Mesenchymal stem cell (in vitro differentiated cells and primary cell): ENCODE results near the gene KANSL3.
"Not testable (repeated sequence)": the region's sequence is repeated elsewhere in the genome, so short reads cannot be mapped to it uniquely, and the experiment has no call there.

Experiments used
- DNase-seq: peaks from one replicate; pipeline ENCODE4 v3.0.0-alpha.2; 2013
- H2AFZ ChIP-seq: one replicate; pipeline ENCODE4 v1.6.1; 2013; ENCODE audit warnings: low read depth, mild to moderate bottlenecking, control low read depth, inconsistent platforms, low read length, moderate library complexity
- H2AK5ac ChIP-seq: 2 replicates; pipeline ENCODE4 v1.6.1; 2013; ENCODE audit warnings: low read length, moderate library complexity, mild to moderate bottlenecking, inconsistent platforms; ENCODE audit not compliant: severe bottlenecking
- H2BK120ac ChIP-seq: one replicate; pipeline ENCODE4 v1.6.1; 2013; ENCODE audit warnings: low read depth, mild to moderate bottlenecking, inconsistent platforms, low read length, moderate library complexity
- H2BK12ac ChIP-seq, 2 experiments: one replicate each; pipeline ENCODE4 v1.6.1; 2013; ENCODE audit warnings: inconsistent platforms in 2 of 2, low read length in 2 of 2, mild to moderate bottlenecking in 2 of 2, moderate library complexity in 2 of 2, control low read depth in 1 of 2
- H2BK15ac ChIP-seq: one replicate; pipeline ENCODE4 v1.6.1; 2013; ENCODE audit warnings: mild to moderate bottlenecking, low read depth, inconsistent platforms; ENCODE audit not compliant: poor library complexity, severe bottlenecking
- H2BK5ac ChIP-seq: 2 replicates; pipeline ENCODE4 v1.6.1; 2013; ENCODE audit warnings: low read depth, mild to moderate bottlenecking, low read length, control low read depth, inconsistent platforms; ENCODE audit not compliant: poor library complexity, severe bottlenecking
- H3K14ac ChIP-seq, 2 experiments: one replicate each; pipeline ENCODE4 v1.6.1; 2013; ENCODE audit warnings: inconsistent platforms in 2 of 2, low read length in 2 of 2, control low read depth in 1 of 2, mild to moderate bottlenecking in 1 of 2, moderate library complexity in 1 of 2
- H3K18ac ChIP-seq, 2 experiments: one replicate each; pipeline ENCODE4 v1.6.1; 2013; ENCODE audit warnings: inconsistent platforms in 2 of 2, low read length in 2 of 2, control low read depth in 1 of 2, low read depth in 1 of 2, mild to moderate bottlenecking in 1 of 2
- H3K23ac ChIP-seq, 2 experiments: one replicate each; pipeline ENCODE4 v1.6.1; 2013; ENCODE audit warnings: inconsistent platforms in 2 of 2, low read length in 2 of 2, mild to moderate bottlenecking in 2 of 2, moderate library complexity in 2 of 2, control low read depth in 1 of 2
- H3K27ac ChIP-seq: 2 replicates; pipeline ENCODE4 v1.5.1; 2013; ENCODE audit warnings: mild to moderate bottlenecking, moderate library complexity, low read length, control low read depth, inconsistent platforms; ENCODE audit not compliant: poor library complexity, severe bottlenecking
- H3K27me3 ChIP-seq, 2 experiments: 2 replicates each; pipeline versions ENCODE4 v1.6.1 to v1.7.0; 2013; ENCODE audit warnings: low read length in 2 of 2, mild to moderate bottlenecking in 2 of 2, moderate library complexity in 2 of 2, control low read depth in 1 of 2, inconsistent platforms in 1 of 2; ENCODE audit not compliant: control insufficient read depth in 1 of 2, insufficient read depth in 1 of 2
- H3K36me3 ChIP-seq, 2 experiments: 2 replicates each; pipeline versions ENCODE4 v1.6.1 to v1.7.0; 2013; ENCODE audit warnings: low read length in 2 of 2, control low read depth in 1 of 2, inconsistent platforms in 1 of 2, low read depth in 1 of 2, mild to moderate bottlenecking in 1 of 2; ENCODE audit not compliant: insufficient read depth in 2 of 2, control insufficient read depth in 1 of 2
- H3K4ac ChIP-seq, 2 experiments: one replicate each; pipeline ENCODE4 v1.6.1; 2013; ENCODE audit warnings: inconsistent platforms in 2 of 2, low read length in 2 of 2, mild to moderate bottlenecking in 2 of 2, moderate library complexity in 2 of 2, control low read depth in 1 of 2, low read depth in 1 of 2
- H3K4me1 ChIP-seq: 2 replicates; pipeline ENCODE4 v1.6.1; 2013; ENCODE audit warnings: low read depth, low read length, control low read depth; ENCODE audit not compliant: control insufficient read depth, insufficient read depth
- H3K4me2 ChIP-seq: 2 replicates; pipeline ENCODE4 v1.6.1; 2013; ENCODE audit warnings: low read length, mild to moderate bottlenecking, inconsistent platforms; ENCODE audit not compliant: poor library complexity, severe bottlenecking
- H3K4me3 ChIP-seq, 2 experiments: 2 replicates each; pipeline versions ENCODE4 v1.5.1 to v1.7.0; 2013; ENCODE audit warnings: low read length in 2 of 2, mild to moderate bottlenecking in 2 of 2, control low read depth in 1 of 2, low read depth in 1 of 2; ENCODE audit not compliant: insufficient read depth in 1 of 2
- H3K79me1 ChIP-seq: replicated peaks from 2 replicates; pipeline ENCODE4 v1.6.1; 2013; ENCODE audit warnings: mild to moderate bottlenecking, control low read depth, low read length, inconsistent platforms; ENCODE audit not compliant: poor library complexity, severe bottlenecking
- H3K9ac ChIP-seq: 2 replicates; pipeline ENCODE4 v1.7.0; 2013; ENCODE audit warnings: mild to moderate bottlenecking, low read length, moderate library complexity
- H3K9me3 ChIP-seq: 2 replicates; pipeline ENCODE4 v1.7.0; 2013; ENCODE audit warnings: mild to moderate bottlenecking, low read length; ENCODE audit not compliant: control insufficient read depth
- H4K8ac ChIP-seq: one replicate; pipeline ENCODE4 v1.6.1; 2013; ENCODE audit warnings: inconsistent platforms, mild to moderate bottlenecking, low read length, moderate library complexity
- H4K91ac ChIP-seq: one replicate; pipeline ENCODE4 v1.6.1; 2013; ENCODE audit warnings: mild to moderate bottlenecking, low read length, inconsistent platforms
- WGBS: methylation state at CpG from one replicate; pipeline ENCODE4 v1.1.7; 2013; ENCODE audit warnings: mixed read lengths; 5-methylcytosine and 5-hydroxymethylcytosine counted together

The KANSL3 gene

DNA sequence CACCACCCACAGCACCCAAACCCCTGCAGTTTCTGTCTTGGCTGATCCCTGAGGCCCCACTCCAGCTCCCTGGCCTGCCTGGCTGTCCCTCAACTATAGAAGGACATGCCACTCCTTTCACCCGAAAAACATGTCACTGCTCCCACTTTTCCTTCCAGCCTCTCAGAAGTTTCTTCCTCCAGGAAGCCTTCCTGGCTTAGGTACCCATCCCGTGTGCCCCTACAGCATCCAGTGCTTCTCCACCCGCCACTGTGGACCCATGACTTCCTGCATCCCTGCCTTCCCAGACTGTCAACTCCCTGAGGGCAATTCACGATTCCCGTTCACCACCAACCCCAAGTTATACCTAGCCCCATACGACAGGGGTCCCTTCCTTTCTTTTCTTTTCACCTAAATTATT is 80.1 kb downstream of the KANSL3 start:
- no peak overlapping the region for H3K14ac ChIP-seq
- peaks cover 0 to under 1% of the 10 kb centered on the region in 2 experiments for H3K36me3 ChIP-seq
- H3K79me1 ChIP-seq, result no peaks in the 10 kb centered on the region
- H2BK12ac ChIP-seq, result no peak overlapping the region
- peaks cover 5% of the 10 kb centered on the region for H3K9me3 ChIP-seq
- H3K9ac ChIP-seq, result no peak overlapping the region
- no peak overlapping the region for H4K8ac ChIP-seq
- no peak overlapping the region for H3K27ac ChIP-seq
- H3K4me2 ChIP-seq, result no peak overlapping the region
- peaks cover 0 to 16% of the 10 kb centered on the region in 2 experiments for H3K27me3 ChIP-seq
- H2AK5ac ChIP-seq, result no peak overlapping the region
- H3K4me1 ChIP-seq, result peaks cover 20% of the 10 kb centered on the region
- no peak overlapping the region for H3K4me3 ChIP-seq
- H3K18ac ChIP-seq, result no peak overlapping the region
- no peak for DNase-seq
- H3K23ac ChIP-seq, result no peak overlapping the region
- 93% methylated on average over 6 of the region's 6 CpGs for WGBS
- H2BK120ac ChIP-seq, result no peak overlapping the region
- H2BK5ac ChIP-seq, result no peak overlapping the region
- no peak overlapping the region for H3K4ac ChIP-seq
- no peak overlapping the region for H2AFZ ChIP-seq
- no peak overlapping the region for H4K91ac ChIP-seq
- no peak overlapping the region for H2BK15ac ChIP-seq

DNA sequence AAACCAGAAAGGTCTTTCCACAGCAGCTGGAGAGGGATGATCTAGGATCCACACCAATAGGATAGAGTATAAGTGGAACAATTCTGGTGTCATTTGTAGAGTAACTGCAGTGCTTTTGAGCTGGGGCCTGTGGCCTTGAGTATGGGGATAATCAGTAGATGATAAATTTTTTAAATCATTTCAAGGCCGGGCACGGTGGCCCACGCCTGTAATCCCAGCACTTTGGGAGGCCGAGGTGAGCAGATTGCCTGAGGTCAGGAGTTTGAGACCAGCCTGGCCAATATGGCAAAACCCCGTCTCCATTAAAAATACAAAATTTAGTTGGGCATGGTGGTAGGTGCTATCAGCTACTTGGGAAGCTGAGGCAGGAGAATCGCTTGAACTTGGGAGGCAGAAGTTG is 80.7 kb downstream of the KANSL3 start:
- H3K9me3 ChIP-seq, H3K4me2 ChIP-seq, H2BK15ac ChIP-seq, H2AFZ ChIP-seq, H2BK12ac ChIP-seq, H3K79me1 ChIP-seq, H3K14ac ChIP-seq, H4K8ac ChIP-seq, H3K18ac ChIP-seq, H2BK5ac ChIP-seq, H2AK5ac ChIP-seq, H3K36me3 ChIP-seq, DNase-seq, H3K23ac ChIP-seq, H4K91ac ChIP-seq, H3K4me3 ChIP-seq, H3K4ac ChIP-seq, H3K27ac ChIP-seq, H2BK120ac ChIP-seq, H3K9ac ChIP-seq: not testable (repeated sequence)
- Histone ChIP-seq H3K4me1 (peaks cover 20% of the 10 kb centered on the region), H3K27me3 (peaks cover 0 to 16% of the 10 kb centered on the region in 2 experiments)
- WGBS, result 98% methylated on average over 6 of the region's 6 CpGs

DNA sequence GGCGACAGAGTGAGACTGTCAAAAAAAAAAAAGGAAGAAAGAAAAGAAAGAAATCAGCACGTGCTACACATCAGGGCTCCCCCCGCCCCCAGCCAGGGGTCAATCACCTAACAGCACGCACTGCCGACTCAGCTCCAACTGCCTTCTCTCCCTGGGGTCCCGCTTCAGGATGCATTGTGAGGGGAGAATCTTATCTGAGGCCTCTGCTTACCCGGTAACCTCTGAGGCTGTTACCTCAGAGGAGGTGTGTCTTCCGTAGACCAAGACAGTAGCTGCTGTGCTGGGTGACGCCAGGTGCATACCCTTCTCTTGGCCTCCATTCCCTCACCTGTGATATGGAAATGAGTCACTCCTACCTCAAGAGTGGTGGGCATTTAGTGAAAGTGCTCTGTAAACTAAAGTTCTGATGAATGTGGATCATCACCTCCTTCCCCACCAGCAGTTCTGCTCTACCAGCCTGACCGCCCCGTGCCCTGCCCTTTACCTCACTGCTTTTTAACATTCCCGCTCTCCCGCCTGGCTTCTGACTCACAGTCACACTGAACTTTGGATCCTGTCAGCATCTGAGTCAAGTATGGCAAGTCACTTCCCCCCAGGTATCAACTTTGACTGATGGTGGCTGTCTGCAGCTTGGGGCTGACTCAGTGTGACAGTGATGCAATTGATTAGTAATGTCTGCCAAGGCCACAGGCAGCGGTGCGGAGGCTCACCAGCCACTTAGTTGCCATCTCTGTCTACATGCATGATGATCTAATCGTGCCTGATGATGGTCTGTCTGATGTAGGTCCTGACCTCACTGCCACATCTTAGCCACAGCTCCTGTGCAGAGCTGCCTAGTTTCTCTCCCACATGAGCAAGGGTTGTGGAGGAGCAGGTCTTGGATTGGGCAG is 81.4 kb downstream of the KANSL3 start:
- 73% methylated on average over 14 of the region's 16 CpGs for WGBS
- Histone ChIP-seq H2AK5ac (no peak overlapping the region), H2BK12ac (no peak overlapping the region), H2BK120ac (no peak overlapping the region), H2BK15ac (no peak overlapping the region), H3K4me2 (no peak overlapping the region), H3K27me3 (peaks cover 0 to 16% of the 10 kb centered on the region in 2 experiments), H3K23ac (no peak overlapping the region), H3K9ac (no peak overlapping the region), H3K4me1 (peaks cover 20% of the 10 kb centered on the region), H3K9me3 (no peaks in the 10 kb centered on the region), H3K18ac (no peak overlapping the region), H3K27ac (no peak overlapping the region), H4K91ac (no peak overlapping the region), H2AFZ (no peak overlapping the region), H3K14ac (no peak overlapping the region), H3K36me3 (peaks cover 8 to 15% of the 10 kb centered on the region in 2 experiments), H3K79me1 (no peaks in the 10 kb centered on the region), H3K4ac (no peak overlapping the region), H2BK5ac (no peak overlapping the region), H4K8ac (no peak overlapping the region), H3K4me3 (no peak overlapping the region)
- DNase-seq, result peak; percentile 71

DNA sequence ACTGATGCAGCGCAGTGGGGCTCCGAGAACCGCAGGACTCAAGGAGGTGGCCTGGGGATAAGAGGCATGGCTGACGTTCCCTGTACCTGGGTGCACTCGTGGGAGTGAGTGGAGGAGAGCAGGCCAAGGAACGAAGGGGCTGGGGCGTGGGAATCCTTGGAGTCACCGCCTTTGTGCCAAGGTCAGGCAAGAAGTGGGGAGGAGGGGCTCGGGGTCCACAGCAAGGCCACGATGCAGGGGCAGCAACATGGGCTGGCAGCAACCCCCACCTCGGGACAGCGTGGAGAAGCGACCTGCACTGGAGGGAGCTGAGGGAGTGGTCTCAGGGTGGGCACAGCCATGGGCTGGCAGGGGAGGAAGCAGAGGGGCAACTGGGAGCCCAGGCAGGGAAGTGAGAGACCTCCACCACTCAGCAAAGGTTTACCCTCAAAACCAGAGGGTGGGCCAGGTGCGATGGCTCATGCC is 82.9 kb downstream of the KANSL3 start:
- DNase-seq, result no peak
- 90% methylated on average over 14 of the region's 14 CpGs for WGBS
- H3K18ac ChIP-seq, result no peak overlapping the region
- H2AK5ac ChIP-seq, result no peak overlapping the region
- no peak overlapping the region for H3K4me3 ChIP-seq
- H3K36me3 ChIP-seq, result peaks cover 20 to 30% of the 10 kb centered on the region in 2 experiments
- no peak overlapping the region for H3K14ac ChIP-seq
- no peak overlapping the region for H3K27ac ChIP-seq
- no peak overlapping the region for H3K4me2 ChIP-seq
- H3K4ac ChIP-seq, result no peak overlapping the region
- H4K8ac ChIP-seq, result no peak overlapping the region
- H2BK5ac ChIP-seq, result no peak overlapping the region
- no peak overlapping the region for H2BK15ac ChIP-seq
- H4K91ac ChIP-seq, result no peak overlapping the region
- H3K27me3 ChIP-seq, result peaks cover 0 to 12% of the 10 kb centered on the region in 2 experiments
- no peak overlapping the region for H2BK12ac ChIP-seq
- H3K79me1 ChIP-seq, result no peaks in the 10 kb centered on the region
- H3K23ac ChIP-seq, result no peak overlapping the region
- H3K4me1 ChIP-seq, result peaks cover 20% of the 10 kb centered on the region
- H3K9me3 ChIP-seq, result no peaks in the 10 kb centered on the region
- no peak overlapping the region for H2BK120ac ChIP-seq
- H3K9ac ChIP-seq, result no peak overlapping the region
- peak overlapping the region; percentile 24 for H2AFZ ChIP-seq
